ENCODE results near the gene BTG1. TPM values are rescaled to one million over a fixed set of nuclear protein-coding genes. Genes with fewer than 3 reads are reported as not detected.

The BTG1 gene
- total and polyA plus RNA-seq, 2 of the 8 experiments (the other 6 are each of a cell fraction or from before 2014, with no cell fraction given): 17.1 to 32.7 TPM

DNA sequence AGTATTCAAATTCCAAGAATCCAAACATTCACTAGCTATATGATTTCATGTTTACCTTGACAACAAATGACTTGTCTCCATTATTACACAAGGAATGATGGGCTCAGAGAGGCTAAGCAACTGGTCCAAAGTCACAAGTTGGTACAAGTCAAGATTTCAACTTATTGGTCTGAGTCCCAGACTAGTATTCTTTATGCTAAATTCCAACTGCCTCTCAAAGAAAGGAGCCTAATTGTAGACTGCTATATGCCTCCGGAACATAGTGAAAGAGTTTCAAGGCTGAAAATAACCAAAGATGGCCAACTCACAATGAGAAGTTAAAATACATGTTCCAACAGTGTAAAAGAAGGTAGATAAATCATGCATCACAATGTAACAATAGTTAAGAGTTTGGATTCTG is 7.5 kb downstream of the BTG1 start (continued):
- TF ChIP-seq EP300 (IDR thresholded peaks at IDR 0.05; ENCODE audit: borderline replicate concordance in 1 of 2, low read depth in 2 of 2, low read length in 2 of 2): no peak
- TF ChIP-seq, protein P1, sequence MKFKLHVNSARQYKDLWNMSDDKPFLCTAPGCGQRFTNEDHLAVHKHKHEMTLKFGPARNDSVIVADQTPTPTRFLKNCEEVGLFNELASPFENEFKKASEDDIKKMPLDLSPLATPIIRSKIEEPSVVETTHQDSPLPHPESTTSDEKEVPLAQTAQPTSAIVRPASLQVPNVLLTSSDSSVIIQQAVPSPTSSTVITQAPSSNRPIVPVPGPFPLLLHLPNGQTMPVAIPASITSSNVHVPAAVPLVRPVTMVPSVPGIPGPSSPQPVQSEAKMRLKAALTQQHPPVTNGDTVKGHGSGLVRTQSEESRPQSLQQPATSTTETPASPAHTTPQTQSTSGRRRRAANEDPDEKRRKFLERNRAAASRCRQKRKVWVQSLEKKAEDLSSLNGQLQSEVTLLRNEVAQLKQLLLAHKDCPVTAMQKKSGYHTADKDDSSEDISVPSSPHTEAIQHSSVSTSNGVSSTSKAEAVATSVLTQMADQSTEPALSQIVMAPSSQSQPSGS (IDR thresholded peaks at IDR 0.05; ENCODE audit: low read length): no peak
- TF ChIP-seq, protein P2, sequence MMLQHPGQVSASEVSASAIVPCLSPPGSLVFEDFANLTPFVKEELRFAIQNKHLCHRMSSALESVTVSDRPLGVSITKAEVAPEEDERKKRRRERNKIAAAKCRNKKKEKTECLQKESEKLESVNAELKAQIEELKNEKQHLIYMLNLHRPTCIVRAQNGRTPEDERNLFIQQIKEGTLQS (IDR thresholded peaks at IDR 0.05; ENCODE audit: insufficient read depth, low read depth, low read length): no peak
- no peak for TF ChIP-seq GTF2F1 (IDR thresholded peaks at IDR 0.05; ENCODE audit: borderline replicate concordance, low read depth, low read length)
- TF ChIP-seq HDAC6 (IDR thresholded peaks at IDR 0.05; ENCODE audit: low read depth, low read length): no peak
- no peak for TF ChIP-seq TEAD4 (IDR thresholded peaks at IDR 0.05; ENCODE audit: low read depth, low read length)
- TF ChIP-seq SRF (IDR thresholded peaks at IDR 0.05; ENCODE audit: low read depth, low read length): no peak
- no peak for TF ChIP-seq FOSL1 (IDR thresholded peaks at IDR 0.05; ENCODE audit: insufficient read depth, low read depth, low read length)
